ENCODE measurements around the gene PRMT5. TPM values are rescaled to one million over a fixed set of nuclear protein-coding genes. Genes with fewer than 3 reads are reported as not detected.

The PRMT5 gene
- total and polyA plus RNA-seq, 2 donors (not counting 3 experiments of a cell fraction or from before 2014, with no cell fraction given): 73.1 to 197 TPM

DNA sequence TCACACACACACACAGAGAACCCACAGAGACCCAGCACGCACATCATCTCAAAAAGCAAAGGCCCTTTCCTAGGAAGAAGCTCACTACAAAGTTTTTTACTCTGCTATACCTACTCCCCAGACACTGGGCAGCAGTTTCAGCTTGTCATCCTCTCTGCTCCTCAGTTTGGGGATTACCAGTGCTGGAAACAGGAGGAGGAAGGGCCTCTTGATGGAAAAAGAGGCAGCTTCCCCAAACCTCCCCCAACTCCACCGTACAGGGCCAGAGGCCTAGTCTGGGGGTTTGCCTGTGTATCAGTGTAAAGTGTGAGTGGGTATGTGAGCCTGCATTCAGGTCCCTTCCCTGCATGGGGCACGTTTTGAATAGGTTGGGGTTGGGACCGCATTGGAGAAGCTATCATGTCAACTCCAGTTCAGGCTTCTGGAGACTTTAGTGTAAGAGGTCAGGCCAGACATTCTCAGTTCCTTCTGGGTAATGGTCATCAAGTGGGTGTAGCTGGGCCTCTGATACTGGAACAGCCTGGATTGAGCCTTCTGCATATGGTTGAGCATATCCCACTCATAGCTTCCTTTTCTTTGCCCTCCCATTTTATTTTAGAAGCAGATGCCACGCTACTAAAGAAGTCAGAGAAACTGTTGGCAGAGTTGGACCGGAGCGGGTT, 45.0 kb downstream of the PRMT5 start:
- TF ChIP-seq FOS (IDR thresholded peaks at IDR 0.05; ENCODE audit: borderline replicate concordance, insufficient read depth, low read length) (no peak), MYC (IDR thresholded peaks at IDR 0.05; ENCODE audit: low read depth, low read length) (no peak), GATA2 (IDR thresholded peaks at IDR 0.05; ENCODE audit: insufficient read depth, insufficient read length, low read depth, low read length) (no peak), POLR2AphosphoS5 (IDR thresholded peaks at IDR 0.05; ENCODE audit: insufficient read depth, low read depth, low read length) (no peak), JUN (IDR thresholded peaks at IDR 0.05; ENCODE audit: borderline replicate concordance, insufficient read depth, insufficient read length, low read depth) (no peak), EZH2 (IDR thresholded peaks at IDR 0.05; ENCODE audit: borderline replicate concordance, low read depth, low read length, severe bottlenecking) (no peak), POLR2A (IDR thresholded peaks at IDR 0.05; ENCODE audit: low read depth, low read length) (no peak)
- TF ChIP-seq, protein P1, sequence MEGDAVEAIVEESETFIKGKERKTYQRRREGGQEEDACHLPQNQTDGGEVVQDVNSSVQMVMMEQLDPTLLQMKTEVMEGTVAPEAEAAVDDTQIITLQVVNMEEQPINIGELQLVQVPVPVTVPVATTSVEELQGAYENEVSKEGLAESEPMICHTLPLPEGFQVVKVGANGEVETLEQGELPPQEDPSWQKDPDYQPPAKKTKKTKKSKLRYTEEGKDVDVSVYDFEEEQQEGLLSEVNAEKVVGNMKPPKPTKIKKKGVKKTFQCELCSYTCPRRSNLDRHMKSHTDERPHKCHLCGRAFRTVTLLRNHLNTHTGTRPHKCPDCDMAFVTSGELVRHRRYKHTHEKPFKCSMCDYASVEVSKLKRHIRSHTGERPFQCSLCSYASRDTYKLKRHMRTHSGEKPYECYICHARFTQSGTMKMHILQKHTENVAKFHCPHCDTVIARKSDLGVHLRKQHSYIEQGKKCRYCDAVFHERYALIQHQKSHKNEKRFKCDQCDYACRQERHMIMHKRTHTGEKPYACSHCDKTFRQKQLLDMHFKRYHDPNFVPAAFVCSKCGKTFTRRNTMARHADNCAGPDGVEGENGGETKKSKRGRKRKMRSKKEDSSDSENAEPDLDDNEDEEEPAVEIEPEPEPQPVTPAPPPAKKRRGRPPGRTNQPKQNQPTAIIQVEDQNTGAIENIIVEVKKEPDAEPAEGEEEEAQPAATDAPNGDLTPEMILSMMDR (IDR thresholded peaks at IDR 0.05; ENCODE audit: extremely low read depth in 1 of 2, insufficient read depth in 1 of 2, low read depth in 1 of 2, low read length in 2 of 2): no peak
- TF ChIP-seq, protein P2, sequence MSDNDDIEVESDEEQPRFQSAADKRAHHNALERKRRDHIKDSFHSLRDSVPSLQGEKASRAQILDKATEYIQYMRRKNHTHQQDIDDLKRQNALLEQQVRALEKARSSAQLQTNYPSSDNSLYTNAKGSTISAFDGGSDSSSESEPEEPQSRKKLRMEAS (IDR thresholded peaks at IDR 0.05; ENCODE audit: insufficient read depth, insufficient read length): no peak
- POLR2A ChIA-PET: no interaction called here

More for the DNA sequence above, 45.0 kb downstream of the PRMT5 start:
- Histone ChIP-seq H3K4me2 (ENCODE audit: insufficient read depth, low read length) (no peak overlapping the region), H3K4me3 (replicated peaks in 1 of 3; ENCODE audit: insufficient read depth in 1 of 3, low read depth in 1 of 3, low read length in 3 of 3) (no peak overlapping the region), H3K27ac (ENCODE audit: insufficient read depth, low read depth, low read length) (no peak overlapping the region), H3K4me1 (ENCODE audit: control insufficient read depth, extremely low read depth, insufficient read depth, low read length) (no peaks in the 10 kb centered on the region), H3K9me1 (replicated peaks; ENCODE audit: control insufficient read depth, extremely low read depth, insufficient read depth, low read length) (no peaks in the 10 kb centered on the region), H3K9me3 (replicated peaks; ENCODE audit: control insufficient read depth, insufficient read depth, low read length) (no peaks in the 10 kb centered on the region), H3K27me3 (ENCODE audit: control insufficient read depth in 2 of 2, insufficient read depth in 2 of 2, low read length in 2 of 2) (no peaks in the 10 kb centered on the region), H3K9ac (replicated peaks; ENCODE audit: extremely low read depth, insufficient read depth, low read length) (no peak overlapping the region), H3K36me3 (ENCODE audit: control insufficient read depth in 2 of 2, extremely low read depth in 1 of 2, insufficient read depth in 2 of 2, low read length in 2 of 2) (no peaks in the 10 kb centered on the region), H4K20me1 (replicated peaks; ENCODE audit: control insufficient read depth, extremely low read depth, insufficient read depth, low read length) (no peaks in the 10 kb centered on the region), H2AFZ (ENCODE audit: low read depth, low read length) (no peak overlapping the region), H3K79me2 (ENCODE audit: control insufficient read depth, insufficient read depth, low read length) (no peaks in the 10 kb centered on the region)
- FAIRE-seq (no peak), DNase-seq (ENCODE audit: low read depth, low spot score) (no peak)
- dilution Hi-C loops (cut with MboI; ENCODE audit: extremely low pct_ligation_motif_present, low sequenced_read_pairs): no loop called here
- no TSS peak for BruUV-seq (replicated peaks)
- intact Hi-C loops (cut with micrococcal nuclease): loop anchor here (1.0 kb wide), 1 partner anchor 12 kb away; no protein-coding TSS in a partner anchor
- CTCF ChIA-PET: interaction anchor here (0.7 to 11.4 kb wide), 6 partner anchors 12 to 325 kb away, joined by 3 to 80 read pairs (median 4); partner anchors contain the start of gene LRP10

All from endothelial cell of umbilical vein (primary cell).